ENCODE data around the gene ZG16B.

Gene ZG16B

DNA sequence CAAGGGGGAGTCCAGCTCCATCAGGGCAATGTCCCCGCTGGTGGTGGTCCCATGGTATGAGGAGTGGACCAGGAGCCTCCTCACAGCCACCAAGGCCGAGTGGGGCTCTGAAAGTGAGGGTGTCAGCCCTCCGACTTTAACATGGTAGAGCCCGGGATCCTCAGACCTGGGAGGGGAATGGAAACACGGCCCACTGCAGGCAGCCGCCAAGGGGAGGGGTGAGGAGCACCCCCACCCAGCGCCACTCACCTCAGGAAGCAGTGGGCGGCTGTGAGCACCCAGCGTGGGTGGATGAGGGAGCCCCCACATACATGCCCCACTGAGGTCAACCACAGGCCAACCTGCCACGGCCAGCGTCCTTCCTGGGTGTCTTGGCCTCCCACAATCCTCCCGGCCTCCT lies 10.8 kb downstream of the ZG16B start:
- DNase-seq (ENCODE audit: insufficient read length, low spot score) (no peak), FAIRE-seq (no peak)
- TF ChIP-seq TAF1 (IDR thresholded peaks at IDR 0.05; ENCODE audit: low read depth, low read length), result no peak
- TF ChIP-seq SPI1 (IDR thresholded peaks at IDR 0.05; ENCODE audit: low read depth, low read length), result no peak
- no peak for TF ChIP-seq POLR2A (IDR thresholded peaks at IDR 0.05; ENCODE audit: low read depth, low read length)

DNA sequence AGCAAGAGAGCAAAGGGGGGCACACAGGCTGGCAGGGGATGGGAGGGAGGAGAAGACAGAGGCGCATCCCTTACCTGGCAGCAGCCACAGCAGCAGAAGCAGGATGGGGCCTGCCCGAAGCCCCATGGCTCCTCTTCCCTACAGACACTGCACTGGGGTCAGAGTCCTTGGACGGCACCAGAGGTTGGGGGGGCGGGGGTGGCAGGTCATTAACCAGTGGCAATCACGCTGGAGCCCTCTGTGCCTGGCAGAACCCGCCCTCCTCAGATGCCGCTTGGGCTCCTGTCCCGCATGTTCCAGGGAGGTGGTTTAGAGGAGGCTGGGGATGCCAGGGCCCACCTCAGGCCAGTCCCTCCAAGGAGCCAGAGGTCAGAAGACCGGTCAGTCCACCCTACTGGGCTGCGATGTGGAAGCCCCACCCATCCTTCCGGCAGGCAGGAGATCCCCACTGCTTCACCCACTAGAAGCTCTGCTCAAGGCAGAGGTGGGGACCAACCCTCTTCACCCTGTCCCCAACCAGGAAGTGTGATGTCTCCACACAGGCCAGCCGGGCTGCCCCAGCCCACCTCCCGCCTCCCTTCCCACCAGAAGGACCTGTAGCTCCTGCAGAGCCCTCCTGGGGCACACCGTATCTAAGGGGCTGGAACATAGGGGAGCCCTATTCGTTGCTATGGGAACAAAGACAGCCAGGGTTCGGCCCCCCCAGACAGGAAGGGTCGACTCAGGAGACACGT lies 11.7 kb downstream of the ZG16B start:
- DNase-seq (ENCODE audit: insufficient read length, low spot score), result no peak
- TF ChIP-seq POLR2A (IDR thresholded peaks at IDR 0.05; ENCODE audit: low read depth, low read length), result no peak
- no peak for TF ChIP-seq TAF1 (IDR thresholded peaks at IDR 0.05; ENCODE audit: low read depth, low read length)
- no peak for TF ChIP-seq POLR2AphosphoS5 (IDR thresholded peaks at IDR 0.05; ENCODE audit: low read depth, low read length)
- no peak for TF ChIP-seq POU2F2 (IDR thresholded peaks at IDR 0.05; ENCODE audit: low read depth, low read length)
- TF ChIP-seq PAX5 (IDR thresholded peaks at IDR 0.05; ENCODE audit: insufficient read depth, low read length, severe bottlenecking), result no peak
- no peak for TF ChIP-seq SPI1 (IDR thresholded peaks at IDR 0.05; ENCODE audit: low read depth, low read length)
- FAIRE-seq, result no peak

DNA sequence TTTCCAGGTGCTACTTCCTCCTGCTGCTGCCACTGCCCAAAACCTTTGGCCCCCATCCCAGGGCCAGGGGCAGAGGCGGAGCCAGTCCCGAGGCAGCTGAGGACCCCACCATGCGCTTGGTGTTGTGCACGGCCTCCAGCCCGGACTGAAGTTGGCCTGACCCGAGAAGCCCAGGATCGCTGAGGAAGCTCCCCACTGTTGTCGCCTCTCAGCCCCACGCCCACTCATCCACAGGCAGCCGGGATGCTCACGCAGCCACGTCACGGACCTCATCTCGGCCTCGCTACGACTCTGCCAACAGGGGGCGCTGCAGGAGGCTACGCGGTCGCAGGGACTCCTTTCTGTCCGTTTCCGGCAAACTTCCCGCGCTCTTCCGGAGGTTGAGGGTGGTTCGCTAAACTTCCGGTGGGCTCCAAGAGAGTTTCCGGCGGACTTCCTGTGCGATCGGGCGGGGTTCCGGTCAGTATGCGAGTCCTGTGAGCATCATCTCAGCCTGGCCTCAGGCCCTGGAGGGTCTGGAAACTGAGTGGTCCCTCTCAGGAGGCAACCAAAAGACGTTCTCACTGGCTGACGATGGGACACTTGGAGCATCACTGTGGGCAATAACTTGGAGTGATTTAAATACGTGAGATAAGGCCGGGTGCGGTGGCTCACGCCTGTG lies 12.4 kb downstream of the ZG16B start:
- peak; percentile 94 for FAIRE-seq
- TF ChIP-seq SPI1 (IDR thresholded peaks at IDR 0.05; ENCODE audit: low read depth, low read length) (no peak), POU2F2 (IDR thresholded peaks at IDR 0.05; ENCODE audit: low read depth, low read length) (no peak), POLR2AphosphoS5 (IDR thresholded peaks at IDR 0.05; ENCODE audit: low read depth, low read length) (no peak), TAF1 (IDR thresholded peaks at IDR 0.05; ENCODE audit: low read depth, low read length) (no peak), PAX5 (IDR thresholded peaks at IDR 0.05; ENCODE audit: insufficient read depth, low read length, severe bottlenecking) (no peak), POLR2A (IDR thresholded peaks at IDR 0.05; ENCODE audit: low read depth, low read length) (no peak)
- DNase-seq (ENCODE audit: insufficient read length, low spot score), result peak; percentile 75

DNA sequence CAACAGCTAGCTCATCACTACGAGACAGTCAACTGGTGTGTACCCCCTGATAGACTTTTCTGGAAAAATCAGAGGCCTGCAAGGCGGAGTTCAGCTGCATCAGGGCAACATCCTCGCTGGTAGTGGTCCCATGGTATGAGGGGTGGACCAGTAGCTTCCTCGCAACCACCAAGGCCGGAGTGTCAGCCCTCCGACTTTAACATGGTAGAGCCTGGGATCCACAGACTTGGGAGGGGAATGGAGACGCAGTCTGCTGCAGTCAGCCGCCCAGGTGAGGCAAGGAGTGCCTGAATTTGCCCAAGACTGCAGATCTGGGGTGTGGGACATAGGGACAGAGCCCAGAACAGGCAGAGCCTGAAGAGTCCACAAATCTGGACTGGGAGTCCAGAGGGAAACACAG lies 13.4 kb downstream of the ZG16B start:
- TF ChIP-seq PAX5 (IDR thresholded peaks at IDR 0.05; ENCODE audit: insufficient read depth, low read length, severe bottlenecking), result no peak
- no peak for TF ChIP-seq POLR2AphosphoS5 (IDR thresholded peaks at IDR 0.05; ENCODE audit: low read depth, low read length)
- no peak for TF ChIP-seq SPI1 (IDR thresholded peaks at IDR 0.05; ENCODE audit: low read depth, low read length)
- TF ChIP-seq POLR2A (IDR thresholded peaks at IDR 0.05; ENCODE audit: low read depth, low read length), result no peak
- no peak for TF ChIP-seq POU2F2 (IDR thresholded peaks at IDR 0.05; ENCODE audit: low read depth, low read length)
- TF ChIP-seq TAF1 (IDR thresholded peaks at IDR 0.05; ENCODE audit: low read depth, low read length), result no peak
- no peak for FAIRE-seq

DNA sequence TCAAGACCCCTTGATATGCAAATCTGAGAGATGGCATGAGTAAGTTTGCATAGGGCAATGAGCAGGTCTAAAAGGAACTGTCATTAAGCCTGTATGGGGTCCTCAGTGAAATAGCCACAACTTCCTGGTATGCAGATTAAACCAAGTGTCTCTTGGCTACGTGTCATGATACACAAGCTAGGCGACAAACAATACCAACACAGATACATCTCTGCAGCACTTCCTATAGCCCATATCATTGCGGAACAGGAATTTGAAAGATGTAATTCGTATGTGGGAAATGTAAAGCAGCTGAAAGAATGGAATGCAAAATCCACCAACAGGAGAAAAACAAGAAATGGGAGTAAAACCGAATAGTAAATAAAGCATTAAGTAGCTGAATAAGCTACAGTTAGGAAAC lies 15.0 kb downstream of the ZG16B start:
- TF ChIP-seq TAF1 (IDR thresholded peaks at IDR 0.05; ENCODE audit: low read depth, low read length) (no peak), POLR2A (IDR thresholded peaks at IDR 0.05; ENCODE audit: low read depth, low read length) (no peak), POLR2AphosphoS5 (IDR thresholded peaks at IDR 0.05; ENCODE audit: low read depth, low read length) (no peak), POU2F2 (IDR thresholded peaks at IDR 0.05; ENCODE audit: low read depth, low read length) (no peak), PAX5 (IDR thresholded peaks at IDR 0.05; ENCODE audit: insufficient read depth, low read length, severe bottlenecking) (no peak), SPI1 (IDR thresholded peaks at IDR 0.05; ENCODE audit: low read depth, low read length) (no peak)
- no peak for DNase-seq (ENCODE audit: insufficient read length, low spot score)
- FAIRE-seq, result peak; percentile 35

More for the DNA sequence above, 13.4 kb downstream of the ZG16B start:
- DNase-seq (ENCODE audit: insufficient read length, low spot score), result no peak

DNA sequence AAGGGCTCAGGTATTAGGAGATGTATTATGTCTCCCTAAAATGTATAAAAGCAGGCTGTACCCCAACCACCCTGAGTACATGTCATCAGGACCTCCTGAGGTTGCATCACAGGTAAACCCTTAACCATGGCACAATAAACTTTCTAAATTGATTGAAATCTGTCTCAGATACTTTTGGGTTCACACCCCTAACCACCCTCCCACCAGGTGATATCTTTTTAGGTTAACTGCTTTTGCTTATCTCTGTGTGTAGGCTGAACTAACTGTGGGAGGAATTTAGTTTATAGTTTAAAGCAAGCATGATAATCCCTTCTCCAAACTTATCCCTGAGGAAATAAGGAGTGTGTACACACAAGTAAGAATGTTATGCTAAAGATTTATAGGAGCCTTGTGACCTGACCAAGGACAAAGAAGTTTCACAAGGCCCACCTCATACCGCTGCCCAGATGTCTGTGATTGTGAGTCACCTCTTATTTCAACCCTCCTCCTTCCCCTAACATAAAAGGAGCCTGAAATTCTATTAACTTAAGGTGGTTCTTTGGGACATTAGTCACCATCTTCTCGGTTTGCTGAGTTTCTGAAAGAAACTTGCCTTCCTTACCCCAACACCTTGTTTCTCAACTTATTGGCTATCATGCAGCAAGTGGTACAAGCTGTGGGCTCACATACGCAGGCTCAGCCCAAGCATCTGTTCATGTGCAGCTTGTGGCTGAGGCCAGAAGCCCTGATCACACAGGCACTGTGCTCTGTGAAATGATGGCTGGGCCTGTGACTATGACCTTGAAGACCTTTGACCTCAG lies 16.6 kb downstream of the ZG16B start:
- no peak for FAIRE-seq
- no peak for DNase-seq (ENCODE audit: insufficient read length, low spot score)
- no peak for TF ChIP-seq TAF1 (IDR thresholded peaks at IDR 0.05; ENCODE audit: low read depth, low read length)
- no peak for TF ChIP-seq SPI1 (IDR thresholded peaks at IDR 0.05; ENCODE audit: low read depth, low read length)
- no peak for TF ChIP-seq POU2F2 (IDR thresholded peaks at IDR 0.05; ENCODE audit: low read depth, low read length)
- no peak for TF ChIP-seq POLR2AphosphoS5 (IDR thresholded peaks at IDR 0.05; ENCODE audit: low read depth, low read length)
- TF ChIP-seq POLR2A (IDR thresholded peaks at IDR 0.05; ENCODE audit: low read depth, low read length), result no peak
- TF ChIP-seq PAX5 (IDR thresholded peaks at IDR 0.05; ENCODE audit: insufficient read depth, low read length, severe bottlenecking), result no peak

DNA sequence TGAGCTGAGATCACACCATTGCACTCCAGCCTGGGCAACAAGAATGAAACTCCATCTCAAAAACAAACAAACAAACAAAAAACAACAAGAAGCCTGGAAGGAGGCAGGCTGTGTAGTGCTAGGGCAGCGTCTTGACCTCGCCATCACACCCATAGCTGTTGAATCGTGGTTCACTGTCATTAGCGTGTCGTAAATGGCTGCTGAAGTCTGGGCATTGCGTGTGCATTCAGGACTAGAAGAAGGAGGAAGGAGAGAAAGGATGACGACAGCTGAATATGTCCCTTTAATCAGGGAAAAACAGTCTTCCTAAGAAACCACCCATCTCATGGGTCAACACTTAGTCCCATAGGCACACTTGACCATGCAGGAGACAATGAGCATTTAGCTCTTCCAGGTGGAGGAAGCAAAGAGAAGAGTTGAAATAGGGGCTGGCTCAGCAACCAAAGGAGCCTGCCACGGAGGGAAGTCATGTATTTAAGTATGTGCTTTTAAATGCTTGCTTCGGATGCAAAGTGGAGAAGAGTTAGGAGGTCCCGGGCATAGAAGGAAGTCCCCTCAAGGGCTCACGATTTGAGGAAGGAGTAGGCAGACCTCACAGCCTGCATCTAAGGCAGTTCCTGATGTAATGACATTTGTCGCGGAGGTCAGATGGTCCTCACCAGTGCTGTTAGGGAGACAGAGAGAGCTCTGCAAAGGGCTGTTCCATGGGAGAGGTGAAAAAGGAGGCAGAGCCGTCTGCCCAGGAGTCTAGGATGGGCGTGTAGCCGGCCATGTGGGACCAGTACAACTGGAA lies 19.0 kb downstream of the ZG16B start:
- no peak for DNase-seq (ENCODE audit: insufficient read length, low spot score)
- TF ChIP-seq PAX5 (IDR thresholded peaks at IDR 0.05; ENCODE audit: insufficient read depth, low read length, severe bottlenecking) (no peak), POLR2A (IDR thresholded peaks at IDR 0.05; ENCODE audit: low read depth, low read length) (no peak), SPI1 (IDR thresholded peaks at IDR 0.05; ENCODE audit: low read depth, low read length) (no peak), POLR2AphosphoS5 (IDR thresholded peaks at IDR 0.05; ENCODE audit: low read depth, low read length) (no peak), POU2F2 (IDR thresholded peaks at IDR 0.05; ENCODE audit: low read depth, low read length) (no peak), TAF1 (IDR thresholded peaks at IDR 0.05; ENCODE audit: low read depth, low read length) (no peak)
- FAIRE-seq, result no peak

DNA sequence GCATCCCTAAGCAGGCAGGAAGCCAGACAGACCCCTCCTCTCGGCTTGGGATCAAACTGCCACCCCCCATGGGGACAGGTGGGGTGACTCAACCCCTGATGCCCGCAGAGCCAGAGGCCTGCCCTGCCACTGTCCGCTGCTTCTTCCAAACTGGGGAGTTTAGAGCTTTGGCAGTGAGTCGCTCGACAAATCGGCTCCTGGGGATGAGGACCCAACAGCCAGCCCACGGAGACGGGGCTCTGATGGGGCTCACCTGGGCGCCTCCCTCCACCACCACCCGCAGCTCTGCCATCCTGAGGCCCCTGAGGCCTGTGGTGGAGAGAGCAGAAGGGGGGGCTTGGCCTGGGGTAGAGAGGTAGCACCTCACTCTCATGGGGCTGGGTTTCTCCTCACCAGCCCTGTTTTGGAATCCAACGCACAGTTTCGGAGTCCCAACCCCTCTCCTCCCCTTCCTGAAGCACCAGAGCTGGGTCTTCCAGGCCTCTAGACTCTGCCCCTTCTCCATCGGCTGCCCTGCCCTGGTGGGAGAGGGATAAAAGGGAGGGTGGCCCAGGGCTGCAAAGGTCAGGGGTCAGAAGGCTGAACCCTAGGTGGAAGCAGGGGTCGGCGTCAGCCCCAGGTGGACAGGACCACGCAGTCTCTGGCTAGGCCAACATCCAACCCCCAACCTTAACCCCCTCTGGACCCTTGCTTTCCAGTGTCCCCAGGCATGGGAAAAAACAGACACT lies 22.1 kb downstream of the ZG16B start:
- no peak for FAIRE-seq
- DNase-seq (ENCODE audit: insufficient read length, low spot score), result no peak
- TF ChIP-seq SPI1 (IDR thresholded peaks at IDR 0.05; ENCODE audit: low read depth, low read length) (no peak), PAX5 (IDR thresholded peaks at IDR 0.05; ENCODE audit: insufficient read depth, low read length, severe bottlenecking) (no peak), POU2F2 (IDR thresholded peaks at IDR 0.05; ENCODE audit: low read depth, low read length) (no peak), TAF1 (IDR thresholded peaks at IDR 0.05; ENCODE audit: low read depth, low read length) (no peak)

Data from GM12891 (cell line).